ENCODE data around the gene RPL31. TPM values are rescaled to one million over a fixed set of nuclear protein-coding genes. Genes with fewer than 3 reads are reported as not detected.

RPL31 gene
- total RNA-seq, 1 experiment from 2014 or later, result 1,803 TPM

Other genes starting within 250 kb of the RPL31 start
- 64.1 and 93.5 TPM in 2 replicates for gene NPAS2, start 182.2 kb upstream of the RPL31 start, total RNA-seq (2014; rRNA removed; shearing (Covaris generic))
- 8.0 and 14.5 TPM in 2 replicates for gene TBC1D8, start 149.1 kb downstream of the RPL31 start, total RNA-seq (2014; rRNA removed; shearing (Covaris generic))